ENCODE measurements around the gene IL10.

DNA sequence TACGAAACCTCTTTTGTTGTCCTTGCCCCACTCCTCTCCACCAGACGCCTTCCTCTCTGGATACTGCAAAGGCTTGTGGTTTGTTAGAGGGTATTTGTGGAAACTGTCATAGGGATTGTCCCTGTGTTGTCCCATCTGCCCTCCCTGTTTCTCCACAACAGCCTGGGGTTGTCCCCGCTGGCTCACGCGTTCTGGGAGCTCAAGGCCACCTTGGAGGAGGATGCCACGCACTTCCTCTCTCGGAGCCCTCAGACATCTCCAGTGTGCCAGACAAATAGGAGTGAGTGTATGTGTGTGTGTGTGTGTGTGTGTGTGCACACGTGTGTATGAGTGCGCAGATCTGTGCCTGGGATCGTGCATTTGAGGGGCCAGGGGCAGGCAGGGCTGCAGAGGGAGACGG lies 39.3 kb downstream of the IL10 start:
- TF ChIP-seq, protein P1, sequence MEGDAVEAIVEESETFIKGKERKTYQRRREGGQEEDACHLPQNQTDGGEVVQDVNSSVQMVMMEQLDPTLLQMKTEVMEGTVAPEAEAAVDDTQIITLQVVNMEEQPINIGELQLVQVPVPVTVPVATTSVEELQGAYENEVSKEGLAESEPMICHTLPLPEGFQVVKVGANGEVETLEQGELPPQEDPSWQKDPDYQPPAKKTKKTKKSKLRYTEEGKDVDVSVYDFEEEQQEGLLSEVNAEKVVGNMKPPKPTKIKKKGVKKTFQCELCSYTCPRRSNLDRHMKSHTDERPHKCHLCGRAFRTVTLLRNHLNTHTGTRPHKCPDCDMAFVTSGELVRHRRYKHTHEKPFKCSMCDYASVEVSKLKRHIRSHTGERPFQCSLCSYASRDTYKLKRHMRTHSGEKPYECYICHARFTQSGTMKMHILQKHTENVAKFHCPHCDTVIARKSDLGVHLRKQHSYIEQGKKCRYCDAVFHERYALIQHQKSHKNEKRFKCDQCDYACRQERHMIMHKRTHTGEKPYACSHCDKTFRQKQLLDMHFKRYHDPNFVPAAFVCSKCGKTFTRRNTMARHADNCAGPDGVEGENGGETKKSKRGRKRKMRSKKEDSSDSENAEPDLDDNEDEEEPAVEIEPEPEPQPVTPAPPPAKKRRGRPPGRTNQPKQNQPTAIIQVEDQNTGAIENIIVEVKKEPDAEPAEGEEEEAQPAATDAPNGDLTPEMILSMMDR (conservative IDR thresholded peaks at IDR 0.05; ENCODE audit: low read length), result no peak
- TF ChIP-seq EZH2phosphoT487 (IDR thresholded peaks at IDR 0.05; ENCODE audit: borderline replicate concordance, low read depth, low read length), result no peak
